Umbilical cord (tissue), 2 donors: ENCODE results near the gene DCDC2. TPM values are rescaled to one million over a fixed set of nuclear protein-coding genes. Genes with fewer than 3 reads are reported as not detected.
"Not testable (repeated sequence)": the region's sequence is repeated elsewhere in the genome, so short reads cannot be mapped to it uniquely, and the experiment has no call there.

Source experiments
- DNase-seq: peaks from one replicate; pipeline ENCODE4 v3.0.0-alpha.2; 2015; ENCODE audit warnings: low spot score
- total RNA-seq: library from RNA; depleted of rRNA; stranded (reverse); fragments of >200 nt; gene quantifications from one replicate; pipeline ENCODE4 v1.2.3, GENCODE V29; 2014; ENCODE audit warnings: low replicate concordance; ENCODE audit not compliant: insufficient read depth

The DCDC2 gene
- total RNA-seq, 1 donor from 2014 or later = 4.3 TPM

DNA sequence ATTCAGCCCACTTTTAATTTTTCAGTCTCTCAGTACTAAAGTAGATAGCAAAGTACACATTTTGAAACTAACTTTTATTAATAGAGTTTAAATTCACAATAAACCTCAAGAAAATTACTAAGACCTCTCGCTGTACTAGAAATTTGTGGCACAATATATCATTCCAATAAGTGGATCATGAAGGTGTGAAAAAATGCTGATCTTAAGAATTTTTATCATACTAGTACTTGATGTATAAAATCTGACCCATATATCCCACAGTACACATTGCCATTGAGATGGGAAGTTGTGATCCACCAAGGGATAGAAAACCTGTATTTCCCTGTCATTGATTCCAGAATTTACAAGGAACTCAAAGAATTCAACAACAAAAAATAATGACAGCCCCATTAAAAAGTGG is 85.7 kb downstream of the DCDC2 start:
- DNase-seq = no peak

DNA sequence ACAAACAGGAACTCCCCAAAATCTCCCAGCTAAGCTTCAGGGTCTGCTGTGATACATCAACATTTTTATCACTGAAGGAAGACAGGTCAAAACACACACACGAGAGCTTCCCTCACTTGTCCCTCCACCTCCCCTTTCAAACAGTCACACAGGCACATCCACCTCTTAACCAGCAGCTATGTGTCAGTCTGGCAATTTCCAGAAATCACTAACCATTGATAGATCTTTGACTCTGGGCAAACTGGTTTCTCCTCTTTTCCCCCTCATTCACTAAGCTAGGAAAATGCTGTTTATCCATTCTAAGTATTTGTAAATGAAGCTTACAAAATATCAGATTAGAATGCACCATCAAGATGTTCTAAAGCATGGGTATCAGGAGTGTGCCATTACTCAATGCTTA is 87.8 kb downstream of the DCDC2 start:
- peak; percentile 23 for DNase-seq

GRCh38 chr6:24258214-24258613 is 99.6 kb downstream of the DCDC2 start:
- not testable (repeated sequence) for DNase-seq

- DNase-seq = no peak
Observed at GRCh38 chr6:24257282-24257681, 100.6 kb downstream of the DCDC2 start.

DNA sequence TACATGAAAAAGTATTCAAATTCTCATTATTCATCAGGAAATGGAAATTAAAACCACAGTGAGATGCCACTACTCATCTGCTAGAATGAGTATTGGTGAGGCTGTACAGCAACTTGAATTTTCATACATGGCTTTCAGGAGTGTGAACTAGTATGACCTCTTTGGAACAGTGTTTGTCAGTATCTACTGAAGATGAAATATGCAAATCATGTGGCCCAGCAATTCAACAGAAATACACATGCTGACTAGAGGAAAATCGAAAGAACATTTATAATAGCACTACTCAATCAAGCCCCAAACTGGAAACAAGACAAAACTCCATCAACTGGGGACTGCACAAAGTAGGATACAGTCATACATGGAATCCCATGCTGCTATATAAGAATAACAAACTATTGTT is 102.2 kb downstream of the DCDC2 start:
- no peak for DNase-seq

GRCh38 chr6:24253360-24253759 is 104.5 kb downstream of the DCDC2 start:
- no peak for DNase-seq

DNA sequence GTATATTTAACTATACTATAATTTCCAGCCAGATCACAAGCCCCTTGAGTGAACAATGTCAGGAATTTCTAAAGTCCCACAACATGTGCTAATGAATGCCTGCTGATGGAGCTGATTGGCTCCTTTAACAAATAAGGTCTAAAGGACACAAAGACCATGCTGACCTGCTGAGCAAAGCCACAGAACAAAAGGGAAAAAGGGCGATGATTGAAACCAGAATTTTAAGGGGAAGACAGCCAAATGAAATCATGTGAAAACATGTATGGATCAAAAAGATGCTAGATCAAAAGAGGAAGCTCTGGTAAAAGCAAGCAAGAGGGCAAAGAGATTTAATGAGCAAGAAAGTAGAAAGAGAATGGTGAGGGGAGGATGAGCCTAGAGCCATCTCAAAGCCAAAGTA is 105.6 kb downstream of the DCDC2 start:
- DNase-seq = no peak

- DNase-seq = no peak
Observed at GRCh38 chr6:24251339-24251738, 106.5 kb downstream of the DCDC2 start.

DNA sequence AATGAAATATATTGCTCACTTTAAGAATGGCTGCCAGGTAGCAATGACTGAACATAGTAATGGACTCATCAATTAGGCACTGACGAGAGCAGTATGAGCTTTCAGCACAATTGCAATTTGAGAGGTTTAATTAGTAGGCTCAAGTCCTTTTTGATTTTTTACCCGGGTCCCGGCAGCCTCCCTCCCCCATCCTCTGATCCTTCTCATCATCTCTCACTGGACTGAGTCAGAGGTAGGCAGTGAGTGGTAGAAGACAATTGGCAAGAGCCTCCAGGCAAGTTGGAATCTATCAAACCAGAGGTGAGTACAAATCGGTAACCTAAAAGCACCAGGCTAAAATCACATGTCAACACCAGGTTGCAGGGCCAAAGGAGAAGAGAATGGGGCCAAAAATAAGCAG is 107.9 kb downstream of the DCDC2 start:
- no peak for DNase-seq

DNA sequence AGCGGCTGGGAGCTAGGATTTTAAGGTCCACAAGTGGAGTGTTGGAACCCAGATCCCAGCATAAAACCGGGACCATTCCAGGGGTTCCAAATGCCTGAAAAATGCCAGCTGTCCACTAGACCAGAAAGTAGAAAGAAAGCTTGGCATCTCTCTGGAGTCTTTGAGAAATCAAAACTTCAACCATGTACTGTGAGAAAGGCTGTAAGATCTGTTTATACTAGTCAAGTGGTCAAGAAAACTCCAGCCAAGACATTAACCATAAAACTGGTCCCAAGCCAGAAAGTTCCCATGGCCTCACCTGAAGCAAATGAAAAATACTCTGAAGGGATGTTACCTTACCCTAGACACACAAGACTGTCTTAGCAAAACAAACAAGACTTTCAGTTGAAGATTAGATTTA is 112.6 kb downstream of the DCDC2 start:
- no peak for DNase-seq

- DNase-seq = peak; percentile 8
Observed at GRCh38 chr6:24242924-24243323, 114.9 kb downstream of the DCDC2 start.

DNA sequence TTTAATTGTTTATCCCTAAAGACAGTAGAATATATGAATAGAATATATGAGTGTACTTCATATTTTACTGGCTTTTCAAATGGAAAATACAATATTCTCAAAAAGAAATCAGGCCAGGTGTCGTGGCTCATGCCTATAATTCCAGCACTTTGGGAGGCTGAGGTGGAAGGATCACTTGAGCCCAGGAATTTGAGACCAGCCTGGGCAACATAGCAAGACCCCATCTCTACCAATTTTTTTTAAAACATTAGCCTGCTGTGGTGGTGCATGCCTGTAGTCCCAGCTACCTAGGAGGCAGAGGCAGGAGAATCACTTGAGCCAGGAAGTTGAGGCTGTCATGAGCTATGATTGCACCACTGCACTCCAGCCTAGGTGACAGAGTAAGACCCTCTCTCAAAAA is 116.1 kb downstream of the DCDC2 start:
- not testable (repeated sequence) for DNase-seq

DNA sequence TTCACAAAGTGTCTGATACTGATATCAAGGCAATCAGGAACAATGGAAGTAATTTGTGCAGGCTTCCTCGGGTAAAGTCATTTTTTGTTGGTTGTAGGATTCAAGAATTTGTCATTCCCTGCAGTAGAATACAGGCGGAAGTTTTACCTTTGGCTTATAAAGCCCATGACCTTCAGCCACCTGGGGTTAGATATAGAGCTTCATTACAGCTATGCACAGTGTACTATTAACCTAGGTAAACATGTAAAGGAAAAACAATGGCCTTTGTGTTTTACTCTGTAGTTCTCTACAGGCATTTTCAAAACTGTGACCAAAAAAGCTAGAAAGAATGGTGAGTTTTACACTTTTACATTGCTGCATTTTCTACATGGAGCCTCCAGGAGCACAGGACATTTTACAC is 116.9 kb downstream of the DCDC2 start:
- no peak for DNase-seq

DNA sequence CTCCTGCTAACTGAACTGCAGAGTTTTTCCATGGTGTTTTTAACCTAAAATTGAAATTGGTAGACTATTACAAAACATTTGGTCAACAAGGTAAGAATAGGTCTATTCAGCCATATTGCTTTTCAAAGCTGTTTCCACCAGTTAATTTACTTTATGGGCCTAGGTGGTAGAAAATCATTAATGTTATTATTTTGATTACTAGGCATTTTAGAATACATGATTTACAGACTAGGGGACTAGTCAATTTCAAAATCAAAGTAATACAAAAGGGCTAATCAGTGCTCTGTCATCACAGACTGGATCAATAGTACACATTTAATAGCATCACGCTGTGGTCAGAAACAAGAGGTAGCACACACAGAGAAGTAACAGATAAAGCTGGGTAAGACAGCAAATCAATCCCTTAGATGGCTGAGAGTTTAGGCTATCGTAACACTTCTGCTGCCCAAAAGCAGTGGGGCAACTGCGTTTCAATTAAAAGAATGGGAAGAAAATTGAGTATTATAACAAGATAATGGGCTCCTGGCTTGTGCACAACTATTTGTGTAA is 117.4 kb downstream of the DCDC2 start:
- DNase-seq = no peak

GRCh38 chr6:24238700-24239099 is 119.2 kb downstream of the DCDC2 start:
- no peak for DNase-seq

- DNase-seq = not testable (repeated sequence)
Observed at GRCh38 chr6:24236779-24237178, 121.1 kb downstream of the DCDC2 start.

DNA sequence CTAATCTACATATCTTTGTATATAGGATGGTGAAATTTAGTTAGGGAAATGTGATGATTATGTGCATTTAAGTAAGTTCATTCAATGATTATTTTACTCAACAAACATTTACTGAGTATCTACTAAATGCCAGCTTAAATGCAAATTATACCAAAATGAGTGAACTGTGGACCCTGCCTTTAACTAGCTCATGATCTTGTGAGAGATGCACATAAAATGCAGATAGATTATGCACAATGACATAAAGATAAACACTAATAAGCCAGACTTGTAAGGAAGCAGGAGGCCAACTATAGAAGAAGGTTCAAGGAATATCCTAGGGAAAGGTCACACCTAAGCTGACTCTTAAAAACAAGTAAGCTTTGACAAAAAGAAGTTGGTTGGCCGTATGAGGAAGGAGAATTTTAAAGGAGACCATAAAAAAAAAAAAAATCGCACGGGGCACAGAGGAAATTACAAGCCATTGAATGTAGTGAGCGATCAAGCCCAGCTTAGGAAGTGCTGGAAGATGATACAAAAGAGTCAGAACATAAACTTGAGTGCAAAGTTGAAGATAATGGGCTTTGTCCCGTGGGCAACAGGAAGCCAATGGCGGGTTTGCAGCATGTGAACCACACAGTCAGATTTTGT is 123.9 kb downstream of the DCDC2 start:
- no peak for DNase-seq

- DNase-seq = no peak
Observed at GRCh38 chr6:24231438-24231977, 126.4 kb downstream of the DCDC2 start.

GRCh38 chr6:24229696-24230405 is 128.0 kb downstream of the DCDC2 start:
- no peak for DNase-seq

- DNase-seq = no peak
Observed at GRCh38 chr6:24228681-24229255, 129.1 kb downstream of the DCDC2 start.

- no peak for DNase-seq
Observed at GRCh38 chr6:24228123-24228522, 129.7 kb downstream of the DCDC2 start.

DNA sequence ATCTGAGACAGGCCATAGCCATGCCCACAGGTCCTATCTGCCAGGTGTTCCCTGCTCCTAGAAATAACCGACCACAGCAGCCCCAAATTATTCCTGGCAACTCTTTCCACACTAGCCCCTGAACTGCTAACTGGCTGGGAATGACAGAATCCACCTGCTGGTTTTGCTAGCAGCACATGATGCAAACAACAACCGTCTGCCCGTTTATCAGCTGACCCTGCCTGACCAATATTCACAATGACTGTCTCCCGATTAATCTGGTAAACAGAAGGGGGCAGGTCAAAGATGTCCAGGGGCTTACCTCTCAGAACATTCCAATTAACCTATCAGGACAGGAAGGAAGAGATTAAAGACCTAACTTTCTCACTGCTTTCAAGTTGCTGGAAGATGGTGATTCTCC is 130.3 kb downstream of the DCDC2 start:
- no peak for DNase-seq

- DNase-seq = no peak
Observed at GRCh38 chr6:24226541-24226940, 131.3 kb downstream of the DCDC2 start.
